ENCODE results near the gene ZNF217. TPM values are rescaled to one million over a fixed set of nuclear protein-coding genes. Genes with fewer than 3 reads are reported as not detected.

Gene ZNF217
- total and polyA plus RNA-seq, 8 donors: 6.3 to 40.2 (median 25.9) TPM

GRCh38 chr20:53574259-53574789, 19.3 kb downstream of the ZNF217 start:
- TF ChIP-seq POLR2A (IDR thresholded peaks at IDR 0.05) (no peak), CTCF (IDR thresholded peaks at IDR 0.05) (no peak), EP300 (IDR thresholded peaks at IDR 0.05) (no peak), POLR2AphosphoS5 (IDR thresholded peaks at IDR 0.05) (no peak)
- intact Hi-C loops (cut with DNase I; ENCODE audit: low total_unique reads): loop anchor here (10.0 kb wide), 2 partner anchors 340 to 370 kb away; no protein-coding TSS in a partner anchor
- H3K4me1 ChIP-seq: peaks cover 20 to 86% (median 55%) of the 10 kb centered on the region in 4 donors
- no peaks in the 10 kb centered on the region for H3K27me3 ChIP-seq
- no peak overlapping the region for H3K27ac ChIP-seq
- no peak overlapping the region for H3K4me3 ChIP-seq
- no peaks in the 10 kb centered on the region for H3K9me3 ChIP-seq
- DNase-seq: peak in 1 of 2 donors; percentile 16
- WGBS, 5 donors: 86 to 90% (median 89%) methylated on average over 14 of the region's 14 CpGs
- peaks cover 62 to 93% (median 87%) of the 10 kb centered on the region in 4 donors for H3K36me3 ChIP-seq

GRCh38 chr20:53571555-53572286, 21.9 kb downstream of the ZNF217 start:
- Histone ChIP-seq H3K4me3 (no peak overlapping the region), H3K27ac (peak overlapping the region in 1 of 5 donors; percentile 1), H3K4me1 (peaks cover 15 to 66% (median 44%) of the 10 kb centered on the region in 4 donors), H3K27me3 (no peaks in the 10 kb centered on the region), H3K36me3 (peaks cover 55 to 99% (median 96%) of the 10 kb centered on the region in 4 donors), H3K9me3 (no peaks in the 10 kb centered on the region)
- DNase-seq: no peak
- TF ChIP-seq CTCF (IDR thresholded peaks at IDR 0.05) (no peak), POLR2AphosphoS5 (IDR thresholded peaks at IDR 0.05) (no peak)
- 83 to 91% (median 85%) methylated on average over 10 of the region's 10 CpGs for WGBS, 5 donors
- intact Hi-C loops (cut with DNase I; ENCODE audit: low total_unique reads): loop anchor here (10.0 kb wide), 2 partner anchors 343 to 373 kb away; no protein-coding TSS in a partner anchor

- Histone ChIP-seq H3K27ac (peak overlapping the region in 4 of 5 donors; percentile 8 to 41 (median 25)), H3K27me3 (no peaks in the 10 kb centered on the region), H3K36me3 (peaks cover 51 to 99% (median 96%) of the 10 kb centered on the region in 4 donors), H3K9me3 (no peaks in the 10 kb centered on the region), H3K4me1 (peaks cover 15 to 66% (median 45%) of the 10 kb centered on the region in 4 donors), H3K4me3 (no peak overlapping the region)
- no peak for TF ChIP-seq CTCF (IDR thresholded peaks at IDR 0.05)
- TF ChIP-seq EP300 (IDR thresholded peaks at IDR 0.05): no peak
- peak; percentile 34 to 88 (median 85) for TF ChIP-seq POLR2AphosphoS5 (IDR thresholded peaks at IDR 0.05)
- TF ChIP-seq POLR2A (IDR thresholded peaks at IDR 0.05): no peak
- intact Hi-C loops (cut with DNase I; ENCODE audit: low total_unique reads): loop anchor here (10.0 kb wide), 2 partner anchors 344 to 374 kb away; no protein-coding TSS in a partner anchor
- DNase-seq: peak; percentile 64 to 68
- 27 to 60% (median 40%) methylated on average over 12 of the region's 12 CpGs for WGBS, 5 donors
These were observed 23.0 kb downstream of the ZNF217 start for GRCh38 chr20:53570446-53571276.
